Stimulated activated CD4-positive, alpha-beta T cell treated with anti-CD3 and anti-CD28 coated beads, Interleukin-15, amount 100 ng/mL, for 24 hours (primary cell): ENCODE measurements around the gene ACTN4.
A peak's percentile ranks its signal among the peaks of the same experiment; 100 is the strongest.
"Not testable (repeated sequence)": the region's sequence is repeated elsewhere in the genome, so short reads cannot be mapped to it uniquely, and the experiment has no call there.

Source experiments
- DNase-seq: peaks from one replicate; pipeline ENCODE4 v3.0.0-alpha.2; 2020

Gene ACTN4

GRCh38 chr19:38647368-38647965 lies at the start of gene ACTN4:
Gene ACTN4, plus strand, starts transcription at chr19:38647649. Its CDS starts 97 bp downstream, at chr19:38647746.
- DNase-seq: peak; percentile 100

DNA sequence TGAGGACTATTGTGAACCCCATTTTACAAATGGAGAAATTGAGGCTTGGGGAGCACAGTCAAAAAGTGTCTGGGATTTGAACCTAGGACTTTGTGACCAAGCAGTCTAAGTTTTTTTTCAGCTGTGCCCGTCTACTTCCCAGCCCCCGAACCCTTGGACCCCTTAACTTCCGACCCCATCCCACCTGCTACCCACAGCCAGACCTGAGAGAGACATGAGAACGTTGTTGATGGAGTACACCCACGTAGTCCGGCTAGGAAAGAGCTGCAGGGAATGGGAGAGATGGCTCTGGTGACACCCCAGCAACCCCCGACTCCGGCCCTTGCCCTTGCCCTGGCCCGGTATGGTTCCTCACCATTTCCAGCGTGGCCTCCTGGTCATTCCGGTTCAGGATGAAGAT lies 47.7 kb upstream of the ACTN4 start:
- DNase-seq: no peak

DNA sequence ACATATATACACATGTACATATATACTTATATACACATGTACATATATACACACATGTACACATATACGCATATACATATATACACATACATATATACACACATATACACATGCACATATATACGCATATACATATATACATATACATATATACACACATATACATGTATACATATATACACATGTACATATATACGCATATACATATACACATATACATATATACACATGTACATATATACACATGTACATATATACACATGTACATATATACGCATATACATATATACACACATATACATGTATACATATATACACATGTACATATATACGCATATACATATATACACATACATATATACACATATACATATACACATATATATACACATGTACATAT lies 44.6 kb upstream of the ACTN4 start:
- not testable (repeated sequence) for DNase-seq

DNA sequence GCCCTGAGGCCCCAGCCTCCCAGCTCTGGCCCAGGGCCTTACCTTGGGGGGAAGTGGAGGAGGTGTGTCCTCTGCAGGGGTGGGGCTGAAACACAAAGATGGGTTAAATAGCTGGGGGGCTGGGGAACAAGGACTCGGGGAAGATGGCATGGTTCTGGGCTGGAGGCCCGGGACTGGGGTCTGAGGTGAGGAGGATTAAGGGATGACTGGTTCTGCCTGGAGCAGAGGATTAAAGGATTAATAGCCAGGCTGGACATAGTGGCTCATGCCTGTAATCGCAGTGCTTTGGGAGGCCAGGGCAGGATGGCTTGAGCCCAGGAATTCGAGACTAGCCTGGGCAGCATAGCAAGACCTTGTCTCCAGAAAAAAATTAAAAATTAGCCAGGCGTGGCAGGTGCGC lies 41.3 kb upstream of the ACTN4 start:
- no peak for DNase-seq

DNA sequence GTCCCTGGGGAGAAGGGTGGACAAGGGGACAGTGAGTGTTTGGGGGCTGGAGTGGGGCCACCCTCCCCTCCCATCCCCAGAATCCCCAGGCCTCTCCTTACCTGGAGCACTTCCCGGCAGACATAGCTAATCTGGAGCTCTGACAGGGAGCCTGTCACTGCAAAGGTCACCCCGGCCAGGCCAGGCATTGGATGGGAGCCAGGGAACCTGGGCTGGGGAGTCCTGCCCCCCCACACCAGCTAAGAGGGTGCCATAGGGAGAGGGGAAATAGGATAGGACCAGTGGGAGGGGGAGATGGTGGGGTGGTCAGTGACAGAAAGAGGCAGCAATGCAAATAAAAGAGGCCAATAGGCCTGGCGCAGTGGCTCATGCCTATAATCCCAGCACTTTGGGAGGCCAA lies 33.2 kb upstream of the ACTN4 start:
- no peak for DNase-seq

- DNase-seq: no peak
These were observed 32.4 kb upstream of the ACTN4 start for GRCh38 chr19:38615007-38615581.

DNA sequence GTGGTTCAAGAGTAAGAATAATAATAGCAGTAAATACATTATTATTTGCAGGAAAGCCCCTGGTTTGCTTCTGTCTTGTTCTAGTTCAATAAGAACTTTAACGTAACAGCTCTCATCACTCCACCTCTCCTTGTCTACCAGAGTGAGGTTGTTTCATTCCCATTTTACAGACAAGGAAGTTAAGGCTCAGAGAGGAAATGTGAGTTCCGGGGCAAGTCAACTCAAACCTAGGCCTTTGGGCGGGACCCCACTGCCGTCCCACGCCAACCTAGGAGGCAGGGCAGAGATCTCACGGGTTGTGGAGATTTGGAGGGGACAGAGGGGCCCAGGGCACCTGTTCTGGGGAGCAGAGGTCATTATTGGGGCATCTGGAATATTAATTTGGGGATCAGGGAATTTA lies 31.2 kb upstream of the ACTN4 start:
- no peak for DNase-seq

GRCh38 chr19:38617283-38617763 lies 30.1 kb upstream of the ACTN4 start:
- DNase-seq: peak; percentile 49

DNA sequence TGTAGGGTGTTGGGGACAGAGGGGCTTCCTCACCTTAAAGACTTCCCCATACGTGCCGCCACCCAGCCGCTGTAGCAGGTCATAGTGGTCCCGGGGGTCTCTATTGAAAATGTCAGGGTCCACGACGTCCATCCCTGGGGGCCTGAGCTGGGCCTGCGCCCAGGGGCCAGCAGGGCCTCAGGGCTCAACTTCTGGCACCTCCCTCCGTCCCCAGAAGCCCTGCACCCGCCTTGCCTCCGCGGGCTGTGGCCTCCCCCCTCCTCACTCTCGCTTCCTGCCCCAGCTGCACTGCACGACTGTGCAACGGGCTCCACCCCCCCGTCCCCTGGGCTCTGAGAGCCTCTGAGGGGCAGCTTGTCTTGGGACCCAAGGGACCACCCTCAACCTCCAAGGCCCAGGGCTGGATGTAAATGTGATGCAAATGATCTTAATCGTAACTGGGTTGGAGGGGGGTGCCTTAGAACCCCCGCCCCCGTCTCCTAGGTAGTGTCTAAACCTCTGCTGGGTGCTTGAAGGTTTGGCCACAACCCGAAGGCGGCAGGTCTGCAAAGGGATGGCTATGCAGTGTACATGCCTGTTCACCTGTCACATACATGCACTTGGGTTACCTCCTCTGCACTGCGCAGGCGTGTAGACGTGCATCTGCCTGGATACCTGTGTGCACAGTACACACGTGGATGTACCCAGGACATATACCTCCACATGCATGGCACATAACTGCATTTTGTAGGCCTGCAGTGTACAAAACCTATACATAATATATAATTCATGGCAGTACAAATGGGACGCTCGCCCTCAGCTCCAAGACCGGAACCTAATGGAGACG lies 29.5 kb upstream of the ACTN4 start, which contains the start of gene MAP4K1:
Gene MAP4K1, minus strand, starts transcription at position 190 of the 826 bp plus-strand sequence. Its CDS starts 58 bp downstream, at position 132.
- DNase-seq: peak; percentile 85

DNA sequence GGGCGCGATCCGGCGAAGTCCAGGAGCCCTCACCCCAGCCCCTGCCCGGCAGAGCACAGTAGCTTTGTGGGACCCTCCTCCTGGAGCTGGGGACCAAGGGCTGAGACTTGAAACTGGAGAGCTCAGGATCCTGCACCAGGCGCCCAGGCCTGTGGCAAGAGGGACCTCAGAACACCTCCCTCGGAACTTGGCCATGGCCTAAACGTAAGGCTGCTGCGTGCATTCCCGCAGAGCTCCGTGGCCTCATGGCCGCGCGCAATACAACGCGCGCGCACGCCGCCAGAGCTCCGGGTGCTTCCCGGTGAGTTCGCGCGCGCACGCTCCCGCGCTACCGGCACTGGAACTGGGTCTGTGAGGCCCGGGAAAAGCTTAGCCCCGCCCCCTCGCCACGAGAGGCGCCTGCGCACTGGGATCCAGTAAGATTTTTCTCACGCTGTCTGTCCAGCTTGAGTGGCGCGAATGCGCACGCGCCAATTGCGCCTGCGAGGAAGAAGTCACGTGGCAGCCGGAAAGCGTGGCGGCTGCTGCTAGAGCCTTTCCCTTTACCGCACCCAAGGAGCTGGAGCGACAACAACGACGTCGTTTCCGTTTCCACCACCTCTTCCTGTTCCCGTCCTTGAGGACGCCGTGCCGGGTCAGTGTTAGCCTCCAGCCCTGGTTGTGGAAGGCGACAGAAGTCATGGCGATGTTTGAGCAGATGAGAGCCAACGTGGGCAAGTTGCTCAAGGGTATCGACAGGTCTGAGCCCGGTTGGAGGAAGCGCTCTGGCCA lies 28.7 kb upstream of the ACTN4 start, which contains the start of gene EIF3K:
Gene EIF3K, plus strand, starts transcription at position 599 of the 771 bp plus-strand sequence. Its CDS starts 81 bp downstream, at position 680.
- peak; percentile 99 for DNase-seq

- DNase-seq: no peak
These were observed 27.9 kb upstream of the ACTN4 start for GRCh38 chr19:38619361-38620174.

- DNase-seq: no peak
These were observed 22.6 kb upstream of the ACTN4 start for GRCh38 chr19:38624822-38625221.

- no peak for DNase-seq
These were observed 21.0 kb upstream of the ACTN4 start for GRCh38 chr19:38626401-38626800.

GRCh38 chr19:38629568-38629967 lies 17.9 kb upstream of the ACTN4 start:
- no peak for DNase-seq

DNA sequence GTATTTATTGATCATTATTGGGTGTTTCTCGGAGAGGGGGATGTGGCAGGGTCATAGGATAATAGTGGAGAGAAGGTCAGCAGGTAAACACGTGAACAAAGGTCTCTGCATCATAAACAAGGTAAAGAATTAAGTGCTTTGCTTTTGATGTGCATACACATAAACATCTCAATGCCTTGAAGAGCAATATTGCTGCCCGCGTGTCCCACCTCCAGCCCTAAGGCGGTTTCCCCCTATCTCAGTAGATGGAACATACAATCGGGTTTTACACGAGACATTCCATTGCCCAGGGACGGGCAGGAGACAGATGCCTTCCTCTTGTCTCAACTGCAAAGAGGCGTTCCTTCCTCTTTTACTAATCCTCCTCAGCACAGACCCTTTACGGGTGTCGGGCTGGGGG lies 16.1 kb upstream of the ACTN4 start:
- not testable (repeated sequence) for DNase-seq

GRCh38 chr19:38631811-38632475 lies 15.5 kb upstream of the ACTN4 start:
- not testable (repeated sequence) for DNase-seq

DNA sequence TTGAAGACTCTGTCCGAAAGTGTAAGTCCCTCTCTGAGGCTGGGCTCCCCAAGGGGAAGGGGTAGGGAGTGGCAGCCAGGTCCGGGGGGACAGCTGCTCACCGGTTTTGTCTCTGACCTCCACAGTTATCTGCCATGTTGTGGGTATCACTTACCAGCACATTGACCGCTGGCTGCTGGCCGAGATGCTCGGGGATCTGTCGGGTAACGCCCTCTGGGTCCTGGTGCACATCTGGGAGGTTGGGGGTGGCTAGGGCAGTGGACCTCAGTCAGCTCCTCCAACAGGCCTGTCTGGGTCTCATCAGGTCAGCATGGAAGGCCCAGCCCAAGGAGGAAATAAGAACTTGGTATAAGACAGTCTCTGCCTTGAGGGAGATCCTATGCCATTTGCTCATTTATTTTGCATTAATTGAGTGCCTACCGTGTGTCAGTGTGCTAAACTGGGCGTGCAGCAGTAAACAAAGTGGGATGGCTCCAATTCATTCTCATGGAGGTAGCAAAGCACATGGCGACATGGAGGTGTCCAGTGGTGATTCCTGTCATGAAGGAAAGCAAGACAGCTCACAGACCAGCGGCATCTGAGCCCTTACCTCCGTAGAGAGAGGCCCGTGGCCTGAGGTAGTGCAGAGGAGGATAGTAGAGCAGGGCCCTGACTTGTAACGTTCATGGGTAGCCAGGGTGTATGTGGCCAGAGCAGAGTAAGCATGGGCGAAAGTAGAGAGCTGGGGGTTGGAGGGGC lies 14.8 kb upstream of the ACTN4 start:
- DNase-seq: no peak

- peak; percentile 77 for DNase-seq
These were observed 12.5 kb upstream of the ACTN4 start for GRCh38 chr19:38634757-38635482.

DNA sequence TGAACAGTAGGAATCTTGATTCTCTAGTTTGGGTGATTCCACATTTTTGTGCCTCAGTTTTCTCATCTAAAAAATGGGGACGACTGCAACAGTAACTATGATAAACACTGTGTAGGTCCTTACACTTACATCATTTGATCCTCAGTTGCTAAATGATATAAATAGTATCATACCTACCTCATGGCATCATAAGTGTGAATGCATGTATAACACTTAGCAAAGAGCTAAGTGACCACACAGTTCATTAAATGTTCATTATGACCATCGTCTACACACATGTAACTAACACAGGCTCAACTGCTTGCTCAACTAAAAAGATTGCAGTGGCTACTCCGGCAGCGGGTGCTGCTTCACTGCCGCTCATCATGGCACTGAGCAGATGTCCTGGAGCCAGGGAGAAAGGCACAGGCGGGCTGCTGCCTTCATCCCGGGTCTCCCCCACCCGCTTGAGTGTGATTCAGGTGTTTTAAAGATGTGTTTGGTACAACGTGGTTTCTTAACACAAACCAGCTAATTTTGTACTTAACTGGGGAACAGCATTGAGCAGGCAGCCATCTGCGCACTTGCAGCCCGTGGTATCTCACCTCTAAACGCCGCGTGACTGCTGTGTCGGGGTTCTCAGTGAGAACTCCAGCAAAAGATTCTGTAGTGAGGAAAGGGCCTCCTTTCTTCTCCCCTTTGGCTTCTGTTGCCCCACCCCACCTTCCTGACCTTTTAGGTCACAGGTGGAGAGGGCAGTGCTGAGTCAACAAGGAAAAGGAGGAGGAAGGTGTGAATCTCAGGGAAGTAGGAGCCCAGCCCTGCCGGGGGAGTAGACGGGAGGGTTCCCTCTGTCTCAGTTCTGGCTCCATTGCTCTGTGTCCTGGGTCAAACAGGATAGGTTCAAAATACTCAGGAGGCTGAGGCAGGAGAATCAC lies 11.7 kb upstream of the ACTN4 start:
- DNase-seq: no peak
